Mucosa of rectum (tissue), 2 donors: ENCODE results near the gene ESPNL.
"Not testable (repeated sequence)": the region's sequence is repeated elsewhere in the genome, so short reads cannot be mapped to it uniquely, and the experiment has no call there.

ENCODE experiments used
- H3K27ac ChIP-seq, 2 donors: one replicate each; pipeline ENCODE4 v1.7.0; 2013; ENCODE audit warnings: inconsistent platforms in 2 of 2, low read depth in 2 of 2, low read length in 2 of 2
- H3K27me3 ChIP-seq, 2 donors: one replicate each; pipeline ENCODE4 v1.7.0; 2013; ENCODE audit warnings: low read length in 2 of 2; ENCODE audit not compliant: control insufficient read depth in 2 of 2, insufficient read depth in 2 of 2
- H3K36me3 ChIP-seq, 2 donors: one replicate each; pipeline ENCODE4 v1.7.0; 2013; ENCODE audit warnings: low read length in 2 of 2; ENCODE audit not compliant: control insufficient read depth in 2 of 2, insufficient read depth in 2 of 2
- H3K4me1 ChIP-seq, 2 donors: one replicate each; pipeline ENCODE4 v1.7.0; 2013; ENCODE audit warnings: low read length in 2 of 2, mild to moderate bottlenecking in 1 of 2; ENCODE audit not compliant: control insufficient read depth in 2 of 2, insufficient read depth in 2 of 2
- H3K4me3 ChIP-seq, 2 donors: one replicate each; pipeline ENCODE4 v1.7.0; 2013; ENCODE audit warnings: low read length in 2 of 2
- H3K9ac ChIP-seq, 2 donors: one replicate each; pipeline ENCODE4 v1.7.0; 2013; ENCODE audit warnings: low read length in 2 of 2, low read depth in 1 of 2, mild to moderate bottlenecking in 1 of 2
- H3K9me3 ChIP-seq, 2 donors: one replicate each; pipeline ENCODE4 v1.7.0; 2013; ENCODE audit warnings: low read length in 2 of 2; ENCODE audit not compliant: control insufficient read depth in 2 of 2
- donor health status: healthy.
- donor health status: Normal muscosa, but diverticular disease.

ESPNL gene, protein sequence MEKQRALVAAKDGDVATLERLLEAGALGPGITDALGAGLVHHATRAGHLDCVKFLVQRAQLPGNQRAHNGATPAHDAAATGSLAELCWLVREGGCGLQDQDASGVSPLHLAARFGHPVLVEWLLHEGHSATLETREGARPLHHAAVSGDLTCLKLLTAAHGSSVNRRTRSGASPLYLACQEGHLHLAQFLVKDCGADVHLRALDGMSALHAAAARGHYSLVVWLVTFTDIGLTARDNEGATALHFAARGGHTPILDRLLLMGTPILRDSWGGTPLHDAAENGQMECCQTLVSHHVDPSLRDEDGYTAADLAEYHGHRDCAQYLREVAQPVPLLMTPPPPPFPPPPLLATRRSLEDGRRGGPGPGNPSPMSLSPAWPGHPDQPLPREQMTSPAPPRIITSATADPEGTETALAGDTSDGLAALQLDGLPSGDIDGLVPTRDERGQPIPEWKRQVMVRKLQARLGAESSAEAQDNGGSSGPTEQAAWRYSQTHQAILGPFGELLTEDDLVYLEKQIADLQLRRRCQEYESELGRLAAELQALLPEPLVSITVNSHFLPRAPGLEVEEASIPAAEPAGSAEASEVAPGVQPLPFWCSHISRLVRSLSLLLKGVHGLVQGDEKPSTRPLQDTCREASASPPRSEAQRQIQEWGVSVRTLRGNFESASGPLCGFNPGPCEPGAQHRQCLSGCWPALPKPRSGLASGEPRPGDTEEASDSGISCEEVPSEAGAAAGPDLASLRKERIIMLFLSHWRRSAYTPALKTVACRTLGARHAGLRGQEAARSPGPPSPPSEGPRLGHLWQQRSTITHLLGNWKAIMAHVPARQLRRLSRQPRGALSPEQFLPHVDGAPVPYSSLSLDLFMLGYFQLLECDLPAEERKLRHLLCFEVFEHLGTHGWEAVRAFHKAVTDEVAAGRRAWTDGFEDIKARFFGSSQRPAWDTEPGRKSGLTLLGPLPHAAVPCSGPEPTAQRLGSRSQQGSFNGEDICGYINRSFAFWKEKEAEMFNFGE

DNA sequence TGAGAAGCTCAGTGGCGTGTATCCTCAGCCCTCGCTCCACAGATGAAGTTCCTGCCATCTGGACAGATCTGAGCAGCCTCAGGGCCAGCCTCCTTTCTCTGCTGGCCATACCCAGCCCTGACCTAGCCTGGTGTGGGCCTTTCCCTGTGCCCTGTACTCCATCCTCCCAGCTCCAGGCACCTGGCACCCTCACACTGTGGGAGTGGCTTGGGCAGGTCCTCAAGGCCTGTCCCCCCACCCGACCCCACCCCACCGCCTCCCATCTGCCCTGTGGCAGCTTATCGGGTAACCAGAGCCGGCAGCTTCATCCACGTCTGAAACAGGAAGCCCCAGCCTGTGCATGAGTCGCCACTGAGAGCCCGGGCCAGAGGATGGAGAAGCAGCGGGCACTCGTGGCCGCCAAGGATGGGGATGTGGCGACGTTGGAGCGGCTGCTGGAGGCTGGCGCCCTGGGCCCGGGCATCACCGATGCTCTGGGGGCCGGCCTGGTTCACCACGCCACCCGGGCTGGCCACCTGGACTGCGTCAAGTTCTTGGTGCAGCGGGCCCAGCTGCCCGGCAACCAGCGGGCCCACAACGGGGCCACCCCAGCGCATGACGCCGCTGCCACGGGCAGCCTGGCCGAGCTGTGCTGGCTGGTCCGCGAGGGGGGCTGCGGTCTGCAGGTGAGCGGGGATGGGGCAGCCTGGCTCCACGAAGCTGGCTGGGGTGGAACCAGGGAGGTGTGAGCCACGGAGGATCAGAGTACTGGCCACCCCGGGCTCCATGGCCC is at the start of gene ESPNL:
Gene ESPNL, plus strand, starts transcription at position 292 of the 772 bp plus-strand sequence. Its CDS starts 80 bp downstream, at position 372.
- no peak within 1 kb of the TSS for H3K27ac ChIP-seq
- peak within 1 kb of the TSS in 1 of 2 donors; percentile 64 for H3K9ac ChIP-seq
- no peaks in the 10 kb centered on the region for H3K27me3 ChIP-seq

DNA sequence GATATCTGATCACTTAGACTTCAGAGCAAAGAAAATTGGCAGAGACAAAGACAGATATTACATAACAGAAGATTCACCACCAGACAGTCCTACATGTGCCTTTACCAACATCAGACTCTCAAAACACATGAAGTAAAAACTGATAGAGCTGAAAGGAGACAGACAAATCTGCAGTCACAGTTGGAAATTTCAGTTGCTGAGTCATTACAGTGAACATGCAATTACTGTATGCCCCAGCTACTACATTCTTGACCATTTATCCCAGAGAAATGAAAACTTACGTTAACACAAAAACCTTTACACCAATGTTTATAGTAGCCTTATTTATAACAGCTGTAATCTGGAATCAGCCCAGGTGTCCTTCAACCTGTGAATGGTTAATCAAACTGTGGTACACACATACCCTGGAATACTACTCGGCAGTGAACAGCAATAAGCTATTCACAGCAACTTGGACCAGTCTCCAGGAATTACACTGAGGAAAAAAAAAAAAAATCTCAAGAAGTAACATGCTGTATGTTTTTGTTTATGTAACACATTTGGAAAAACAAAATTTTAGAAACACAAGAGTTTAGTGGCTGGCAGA is 46.9 kb upstream of the ESPNL start:
- H3K27me3 ChIP-seq, result no peaks in the 10 kb centered on the region
- no peaks in the 10 kb centered on the region for H3K36me3 ChIP-seq
- H3K27ac ChIP-seq, result no peak overlapping the region
- H3K9ac ChIP-seq, result no peak overlapping the region
- H3K4me3 ChIP-seq, result no peak overlapping the region
- H3K9me3 ChIP-seq, result no peaks in the 10 kb centered on the region
- H3K4me1 ChIP-seq, result no peaks in the 10 kb centered on the region

More for the DNA sequence above, at the start of gene ESPNL:
- Histone ChIP-seq H3K36me3 (no peaks in the 10 kb centered on the region), H3K4me3 (no peak within 1 kb of the TSS), H3K4me1 (peaks cover 7 to 8% of the 10 kb centered on the region in 2 donors), H3K9me3 (no peaks in the 10 kb centered on the region)

GRCh38 chr2:238055841-238056240 is 44.3 kb upstream of the ESPNL start:
- Histone ChIP-seq H3K9me3 (no peaks in the 10 kb centered on the region), H3K27me3 (no peaks in the 10 kb centered on the region), H3K9ac (no peak overlapping the region), H3K4me1 (peaks cover 0 to 5% of the 10 kb centered on the region in 2 donors), H3K4me3 (no peak overlapping the region), H3K36me3 (no peaks in the 10 kb centered on the region), H3K27ac (no peak overlapping the region)

GRCh38 chr2:238057696-238058575 is 42.2 kb upstream of the ESPNL start:
- peaks cover 6 to 11% of the 10 kb centered on the region in 2 donors for H3K4me1 ChIP-seq
- H3K36me3 ChIP-seq, H3K9me3 ChIP-seq, H3K4me3 ChIP-seq, H3K27ac ChIP-seq, H3K27me3 ChIP-seq, H3K9ac ChIP-seq: not testable (repeated sequence)

- Histone ChIP-seq H3K27ac (no peak overlapping the region), H3K9ac (no peak overlapping the region), H3K4me1 (peaks cover 6 to 11% of the 10 kb centered on the region in 2 donors), H3K4me3 (peak overlapping the region in 1 of 2 donors; percentile 88), H3K9me3 (no peaks in the 10 kb centered on the region), H3K36me3 (no peaks in the 10 kb centered on the region), H3K27me3 (no peaks in the 10 kb centered on the region)
These were observed 40.6 kb upstream of the ESPNL start for GRCh38 chr2:238059505-238059904.

GRCh38 chr2:238060096-238060541 is 40.0 kb upstream of the ESPNL start:
- H3K4me3 ChIP-seq, result peak overlapping the region; percentile 77 to 88
- peaks cover 6 to 11% of the 10 kb centered on the region in 2 donors for H3K4me1 ChIP-seq
- peaks cover 0 to 1% of the 10 kb centered on the region in 2 donors for H3K36me3 ChIP-seq
- no peaks in the 10 kb centered on the region for H3K9me3 ChIP-seq
- H3K27me3 ChIP-seq, result no peaks in the 10 kb centered on the region
- peak overlapping the region; percentile 82 to 91 for H3K27ac ChIP-seq
- peak overlapping the region; percentile 66 to 84 for H3K9ac ChIP-seq

DNA sequence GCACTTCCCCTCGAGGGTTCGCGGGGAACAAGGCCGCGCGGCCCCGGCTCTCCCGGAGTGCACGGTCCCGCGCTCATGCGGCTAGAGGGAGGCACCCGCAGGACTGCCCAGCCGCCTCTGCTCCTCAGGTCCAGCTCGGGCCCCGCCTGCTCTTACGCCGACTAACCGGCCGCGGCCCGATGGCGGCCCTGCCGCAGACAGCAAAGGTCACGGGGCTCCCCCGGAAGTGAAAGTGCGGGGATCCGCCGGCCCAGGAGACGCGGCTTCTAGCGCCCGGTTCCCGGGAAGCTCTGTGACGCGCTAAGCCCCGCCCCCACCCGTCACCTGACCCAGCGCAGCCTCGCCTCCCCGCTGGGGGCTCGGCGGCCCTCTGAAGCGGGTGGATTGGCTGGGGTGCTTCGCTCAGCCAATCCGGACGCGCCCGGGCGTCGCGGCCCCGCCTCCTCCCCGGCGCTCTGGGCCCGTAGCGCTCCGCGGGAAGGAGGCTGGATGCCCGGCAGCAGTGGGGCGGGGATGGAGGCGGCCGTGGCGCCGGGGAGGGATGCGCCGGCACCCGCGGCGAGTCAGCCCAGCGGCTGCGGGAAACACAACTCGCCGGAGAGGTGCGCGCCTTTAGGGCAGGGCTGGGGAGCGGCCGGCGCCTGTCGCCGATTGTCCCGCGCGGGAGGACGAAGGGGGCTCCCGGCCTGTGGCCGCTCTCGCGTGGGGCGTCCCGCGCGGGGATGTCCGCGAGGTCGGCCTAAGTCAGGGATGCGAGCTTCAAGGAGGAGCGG is 39.4 kb upstream of the ESPNL start, which contains the start of gene SCLY:
Gene SCLY, plus strand, starts transcription at position 460 of the 773 bp plus-strand sequence. Its CDS starts 54 bp downstream, at position 514.
- peaks cover 6 to 11% of the 10 kb centered on the region in 2 donors for H3K4me1 ChIP-seq
- peak within 1 kb of the TSS; percentile 82 to 91 for H3K27ac ChIP-seq
- no peaks in the 10 kb centered on the region for H3K27me3 ChIP-seq
- peaks cover 0 to 2% of the 10 kb centered on the region in 2 donors for H3K36me3 ChIP-seq
- H3K9ac ChIP-seq, result peak within 1 kb of the TSS; percentile 70 to 84
- no peaks in the 10 kb centered on the region for H3K9me3 ChIP-seq
- peak within 1 kb of the TSS; percentile 81 to 88 for H3K4me3 ChIP-seq
